Osteocyte (in vitro differentiated cells): ENCODE measurements around the gene IMPA2. TPM values are rescaled to one million over a fixed set of nuclear protein-coding genes. Genes with fewer than 3 reads are reported as not detected.

Experiments
- DNase-seq: peaks from one replicate; pipeline ENCODE4 v3.0.0; 2021; ENCODE audit warnings: mixed read lengths; ENCODE audit not compliant: unreplicated experiment; ENCODE audit errors: extremely low spot score
- H3K27ac Mint-ChIP-seq: one replicate; pipeline ENCODE4 v1.8.0; 2021; ENCODE audit warnings: mild to moderate bottlenecking, mixed read lengths; ENCODE audit not compliant: unreplicated experiment
- H3K27me3 Mint-ChIP-seq: one replicate; pipeline ENCODE4 v1.8.0; 2021; ENCODE audit warnings: mixed read lengths; ENCODE audit not compliant: unreplicated experiment
- H3K36me3 Mint-ChIP-seq: one replicate; pipeline ENCODE4 v1.8.0; 2021; ENCODE audit warnings: mixed read lengths; ENCODE audit not compliant: unreplicated experiment
- H3K4me1 Mint-ChIP-seq: one replicate; pipeline ENCODE4 v1.8.0; 2021; ENCODE audit warnings: mixed read lengths; ENCODE audit not compliant: unreplicated experiment
- H3K4me3 Mint-ChIP-seq: one replicate; pipeline ENCODE4 v1.8.0; 2021; ENCODE audit warnings: mild to moderate bottlenecking, moderate library complexity, mixed read lengths; ENCODE audit not compliant: unreplicated experiment
- H3K9me3 Mint-ChIP-seq: one replicate; pipeline ENCODE4 v1.8.0; 2021; ENCODE audit warnings: mixed read lengths; ENCODE audit not compliant: unreplicated experiment
- CTCF ChIP-seq: fragments of 200-600 bp; sonication (generic); IDR thresholded peaks from 2 replicates; pipeline ENCODE4 v1.5.0; 2021; ENCODE audit warnings: antibody characterized with exemption, mild to moderate bottlenecking, moderate library complexity
- total RNA-seq: library from RNA; stranded (reverse); gene quantifications from 2 replicates; pipeline ENCODE4 v1.2.1, GENCODE V29; 2021

Gene IMPA2
- total RNA-seq, 1 donor from 2014 or later, result 9.2 TPM

- Mint-ChIP-seq H3K4me1 (peaks cover 15% of the 10 kb centered on the region), H3K27me3 (no peaks in the 10 kb centered on the region), H3K9me3 (no peaks in the 10 kb centered on the region), H3K27ac (no peak overlapping the region), H3K4me3 (no peak overlapping the region), H3K36me3 (no peaks in the 10 kb centered on the region)
- peak; percentile 53 for DNase-seq
- TF ChIP-seq CTCF, result no peak
These were observed 62.5 kb downstream of the IMPA2 start for GRCh38 chr18:12043811-12044210.

DNA sequence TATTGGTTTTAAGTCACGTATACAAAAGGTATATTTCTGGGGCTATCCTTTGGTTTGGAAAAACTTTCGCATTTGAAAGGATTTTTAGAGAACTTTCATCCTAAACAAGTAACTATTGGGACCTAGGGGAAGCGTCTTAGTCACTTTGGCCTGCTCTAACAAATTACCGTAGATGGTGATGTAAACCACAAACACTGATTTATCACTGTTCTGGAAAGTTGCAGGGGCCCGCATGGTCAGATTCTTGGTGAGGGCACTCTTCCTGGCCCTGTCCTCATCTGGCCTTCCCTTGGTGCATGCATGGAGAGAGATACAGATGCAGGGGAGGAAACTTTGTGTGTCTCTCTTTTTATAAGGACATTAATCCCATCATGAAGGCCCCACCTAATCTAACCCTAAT, 63.3 kb downstream of the IMPA2 start:
- Mint-ChIP-seq H3K4me1 (peaks cover 17% of the 10 kb centered on the region), H3K9me3 (no peaks in the 10 kb centered on the region), H3K4me3 (no peak overlapping the region), H3K27ac (no peak overlapping the region), H3K36me3 (no peaks in the 10 kb centered on the region), H3K27me3 (no peaks in the 10 kb centered on the region)
- TF ChIP-seq CTCF, result no peak
- peak; percentile 32 for DNase-seq

DNA sequence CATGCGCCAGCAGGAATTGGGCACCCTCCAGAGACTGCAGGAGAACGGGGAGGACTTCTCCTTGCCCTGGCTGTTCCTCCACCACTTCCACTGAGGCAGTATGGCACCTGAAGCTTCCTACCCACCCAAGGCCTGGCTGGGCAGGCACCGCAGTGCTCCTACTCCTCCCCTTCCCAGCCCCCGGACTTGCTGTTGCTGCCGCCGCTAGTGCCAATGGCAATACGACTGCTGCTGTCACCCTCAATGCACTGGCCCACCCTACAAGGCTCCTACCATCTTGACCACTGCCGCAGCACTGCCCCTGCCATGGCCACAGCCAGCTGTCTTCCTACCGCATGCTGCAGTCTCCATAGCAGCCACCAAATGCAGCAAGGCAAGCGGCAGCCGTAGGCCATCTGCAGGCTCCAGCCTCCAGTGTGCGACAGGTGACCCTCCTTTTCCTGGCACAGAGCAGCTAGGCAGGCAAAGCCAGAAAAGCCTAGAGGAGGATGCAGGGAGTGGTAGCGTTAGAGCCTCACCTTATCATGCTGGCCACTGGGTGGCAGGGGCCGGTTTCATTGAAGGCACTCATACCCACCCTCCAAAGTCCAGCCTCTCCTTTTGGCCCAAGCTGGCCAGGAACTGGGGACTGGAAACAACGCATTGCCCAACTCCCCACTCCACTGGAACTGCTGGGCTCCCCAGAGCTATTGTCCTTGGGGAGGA, 64.9 kb downstream of the IMPA2 start:
- Mint-ChIP-seq H3K27me3 (peaks cover 1% of the 10 kb centered on the region), H3K36me3 (no peaks in the 10 kb centered on the region), H3K9me3 (no peaks in the 10 kb centered on the region), H3K4me1 (peaks cover 16% of the 10 kb centered on the region), H3K27ac (no peak overlapping the region), H3K4me3 (no peak overlapping the region)
- TF ChIP-seq CTCF, result no peak
- DNase-seq, result peak; percentile 80

DNA sequence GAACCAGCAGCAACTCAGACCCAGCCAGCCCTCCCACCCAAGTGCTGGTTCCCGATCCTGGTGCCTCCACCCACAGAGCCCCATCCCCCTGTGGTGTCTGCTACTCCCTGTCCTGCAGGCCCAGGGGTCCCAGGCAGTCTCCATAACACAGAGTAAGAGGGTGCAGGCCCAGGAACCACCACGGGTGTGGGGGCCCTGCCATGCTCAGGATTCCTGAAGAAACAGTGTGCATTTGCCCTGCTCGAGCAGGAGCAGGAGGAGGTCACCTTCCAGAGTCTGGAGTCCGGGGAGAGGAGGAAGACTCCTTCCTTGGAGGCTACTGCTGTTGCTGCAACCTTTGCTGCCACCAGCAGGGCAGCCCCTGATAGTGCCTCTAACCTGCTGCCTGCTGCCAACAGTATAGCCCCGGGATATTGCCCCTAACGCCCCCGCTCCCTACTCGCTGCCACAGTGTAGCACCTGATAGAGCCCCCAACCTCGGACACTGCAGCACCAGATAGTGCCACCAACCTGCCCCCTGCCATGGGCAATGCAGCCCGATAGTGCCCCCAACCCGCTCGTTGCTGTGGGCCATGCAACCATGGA, 65.5 kb downstream of the IMPA2 start:
- H3K4me1 Mint-ChIP-seq, result peaks cover 12% of the 10 kb centered on the region
- peaks cover 6% of the 10 kb centered on the region for H3K27me3 Mint-ChIP-seq
- no peak overlapping the region for H3K27ac Mint-ChIP-seq
- peak; percentile 78 for DNase-seq
- no peak overlapping the region for H3K4me3 Mint-ChIP-seq
- H3K9me3 Mint-ChIP-seq, result no peaks in the 10 kb centered on the region
- TF ChIP-seq CTCF, result no peak
- no peaks in the 10 kb centered on the region for H3K36me3 Mint-ChIP-seq

- Mint-ChIP-seq H3K36me3 (no peaks in the 10 kb centered on the region), H3K4me1 (peaks cover 16% of the 10 kb centered on the region), H3K4me3 (no peak overlapping the region), H3K27me3 (peaks cover 10% of the 10 kb centered on the region), H3K27ac (peak overlapping the region; percentile 45), H3K9me3 (no peaks in the 10 kb centered on the region)
- DNase-seq, result peak; percentile 79
- no peak for TF ChIP-seq CTCF
These were observed 66.9 kb downstream of the IMPA2 start for GRCh38 chr18:12048010-12048826.
